GM18511 (cell line): ENCODE data around the gene PTRHD1.

ENCODE experiments used
- ATAC-seq: cut with Tn5 transposase; IDR thresholded peaks from one replicate; pipeline ENCODE4 v1.9.1; 2021; ENCODE audit warnings: mild to moderate bottlenecking, moderate library complexity; ENCODE audit not compliant: unreplicated experiment

The PTRHD1 gene

DNA sequence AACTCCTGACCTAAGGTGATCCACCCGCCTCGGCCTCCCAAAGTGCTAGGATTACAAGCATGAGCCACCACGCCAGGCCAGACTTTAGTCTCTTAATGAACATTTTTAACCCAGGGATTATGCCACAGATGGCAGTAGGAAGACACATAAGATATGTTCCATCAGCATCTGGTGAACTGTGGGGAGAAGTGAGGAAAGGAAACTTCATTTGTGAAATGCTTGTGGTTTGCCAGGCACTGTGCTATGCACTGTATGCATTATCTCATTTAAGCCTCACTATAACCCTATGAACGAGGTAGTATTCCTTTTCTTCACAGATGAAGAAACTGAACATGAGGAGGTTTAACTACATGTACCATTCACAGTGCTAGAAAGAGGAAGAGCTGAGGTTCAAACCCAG, 29.3 kb downstream of the PTRHD1 start:
- ATAC-seq, result no peak

DNA sequence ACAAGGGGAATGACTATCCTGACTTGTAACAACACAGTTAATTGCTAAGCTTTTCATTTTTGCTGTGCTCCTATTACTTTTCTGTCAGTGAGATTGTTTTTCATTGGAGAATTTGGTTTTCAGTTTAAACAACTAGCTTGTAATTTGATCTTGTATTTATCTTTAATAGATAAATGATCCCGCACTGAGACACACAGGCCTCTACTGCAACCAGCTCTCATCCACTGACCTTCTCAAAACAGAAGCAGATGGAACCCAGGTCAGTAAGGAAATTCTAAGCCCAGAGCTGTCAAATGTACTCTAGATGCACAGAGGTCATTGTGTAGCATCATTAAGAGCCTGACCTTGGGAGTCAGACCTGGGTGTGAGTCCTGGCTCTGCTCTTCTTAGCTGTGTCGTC, 30.7 kb downstream of the PTRHD1 start:
- no peak for ATAC-seq

DNA sequence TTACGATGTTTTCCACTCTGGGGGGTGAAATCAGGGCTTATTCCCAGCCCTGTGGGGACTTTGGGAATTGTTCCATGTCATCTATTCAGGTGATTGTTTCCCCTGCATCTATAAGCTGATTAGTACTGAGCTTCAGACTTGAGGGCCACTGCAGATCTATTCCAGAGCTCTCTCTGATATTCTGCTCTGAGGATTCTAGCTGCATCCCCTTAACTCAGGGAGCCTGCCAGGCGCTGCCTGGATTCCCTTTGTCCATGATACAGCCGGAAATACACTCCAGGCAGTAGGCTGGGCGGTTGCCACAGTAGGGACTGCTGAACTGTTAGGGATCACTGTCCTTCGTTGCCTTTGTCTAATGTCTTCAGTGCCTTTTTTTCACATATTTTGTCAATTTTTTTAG, 31.3 kb downstream of the PTRHD1 start:
- no peak for ATAC-seq

DNA sequence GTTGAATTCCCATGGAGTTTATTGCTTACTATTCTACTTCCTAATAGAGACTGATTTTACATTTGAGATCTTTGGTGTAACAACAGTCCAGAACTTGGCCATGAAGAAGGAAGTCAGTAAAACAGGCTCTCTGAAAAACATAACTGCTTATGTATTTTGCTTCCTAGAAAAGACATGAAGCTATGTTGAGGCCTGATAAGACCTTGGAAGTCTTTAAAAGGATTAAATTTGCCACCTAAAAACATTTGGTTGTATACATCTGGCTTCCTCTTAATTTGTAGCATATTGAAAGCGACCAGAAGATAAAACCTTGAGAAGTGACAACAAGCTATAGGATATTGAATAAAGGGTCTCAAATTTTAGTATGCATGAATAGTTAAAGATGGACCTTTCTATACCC, 36.4 kb downstream of the PTRHD1 start:
- ATAC-seq, result no peak

DNA sequence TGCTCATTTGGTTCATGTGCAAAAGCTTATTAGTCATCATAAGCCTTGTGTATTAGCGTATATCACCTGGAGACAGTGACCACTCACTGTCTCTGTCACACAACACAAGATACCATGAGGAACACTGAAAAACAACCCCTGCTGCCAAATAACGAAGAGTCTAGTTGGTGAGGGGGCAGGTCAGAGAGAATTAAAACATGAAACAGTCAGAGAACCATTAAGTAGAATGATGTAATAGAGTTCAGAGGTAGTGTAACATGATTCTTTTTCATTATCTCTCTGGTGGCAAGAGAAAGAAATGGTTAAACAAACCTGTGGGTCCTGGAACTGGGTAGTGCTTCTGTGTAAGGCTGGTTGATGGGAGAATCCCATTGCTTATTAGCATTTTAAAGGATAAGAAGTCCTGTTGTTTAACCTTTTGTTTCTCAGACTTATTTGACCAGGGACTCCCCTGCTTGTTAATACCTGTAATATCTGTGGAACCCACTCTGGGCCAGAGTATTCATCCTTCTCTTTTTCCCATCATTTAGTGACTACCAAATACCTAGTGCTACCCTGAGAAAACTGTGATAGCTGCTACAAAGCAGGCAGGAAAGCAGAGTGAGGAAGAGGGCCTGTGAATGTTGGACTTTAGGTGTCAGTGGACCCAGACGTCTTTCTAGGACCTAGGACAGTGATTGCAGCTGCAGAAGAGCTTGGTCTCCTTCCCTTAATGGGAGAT, 38.0 kb downstream of the PTRHD1 start:
- ATAC-seq, result no peak

DNA sequence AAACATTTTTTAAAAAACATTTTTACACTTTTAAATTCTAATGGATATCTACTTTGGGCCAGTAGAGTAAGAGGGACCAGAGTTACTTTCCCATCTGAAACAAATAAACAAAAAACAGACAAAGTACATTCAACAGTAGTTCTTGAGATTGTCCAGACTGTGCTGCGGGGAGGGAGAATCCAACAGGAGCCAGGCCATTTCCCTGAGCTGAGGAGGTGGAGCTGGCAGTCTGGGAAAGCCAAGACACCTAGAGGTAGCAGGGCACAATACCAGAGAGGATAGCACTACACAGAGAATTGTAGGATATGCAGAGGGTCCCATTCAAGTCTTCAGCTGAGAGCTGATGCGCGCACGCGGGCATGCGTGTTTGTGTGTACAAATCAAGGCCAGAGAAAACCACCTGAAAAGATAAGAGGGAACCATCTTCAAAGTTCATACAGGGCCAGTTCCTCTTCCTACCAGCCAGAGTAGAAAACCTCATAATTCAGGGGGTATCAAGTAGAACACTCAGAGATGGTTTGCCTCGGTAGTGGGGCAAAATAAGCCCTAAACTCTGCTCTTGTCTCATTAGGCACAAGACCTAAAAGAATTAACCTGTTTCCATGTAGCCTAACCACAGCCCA, 44.0 kb downstream of the PTRHD1 start:
- no peak for ATAC-seq

DNA sequence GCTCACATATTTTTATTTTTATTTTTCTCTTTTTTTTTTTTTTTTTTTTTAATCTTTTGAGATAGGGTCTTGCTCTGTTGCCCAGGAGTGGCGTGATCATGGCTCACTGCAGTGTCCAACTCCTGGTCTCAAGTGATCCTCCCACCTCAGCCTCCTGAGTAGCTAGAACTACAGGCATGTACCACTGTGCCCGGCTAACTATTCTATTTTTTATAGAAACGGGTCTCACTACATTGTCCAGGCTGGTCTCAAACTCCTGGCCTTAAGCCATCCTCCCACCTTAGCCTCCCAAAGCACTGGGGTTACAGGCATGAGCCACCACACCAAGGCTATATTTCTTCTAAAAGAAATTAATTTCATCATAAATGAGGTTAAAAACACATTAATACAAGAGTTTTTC, 45.9 kb downstream of the PTRHD1 start:
- ATAC-seq, result no peak

DNA sequence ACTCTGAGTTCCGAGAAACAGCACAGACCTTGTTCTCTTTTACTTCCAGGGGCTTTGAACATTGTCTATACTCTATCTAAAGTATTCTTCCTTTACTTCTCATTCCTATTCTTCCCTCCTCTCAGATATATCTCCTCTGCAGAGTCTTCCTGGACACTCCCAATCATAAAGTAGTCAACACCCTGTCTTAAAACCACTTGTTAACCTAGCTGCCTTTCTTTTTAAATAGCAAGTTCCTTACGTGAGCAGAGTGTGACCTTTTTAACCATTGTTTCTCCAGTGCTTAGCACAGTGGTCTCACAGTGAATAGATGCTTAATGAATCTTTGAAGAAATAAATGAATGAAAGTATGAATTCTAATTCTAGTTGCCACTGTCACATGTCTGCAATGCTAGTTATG, 47.4 kb downstream of the PTRHD1 start:
- no peak for ATAC-seq

DNA sequence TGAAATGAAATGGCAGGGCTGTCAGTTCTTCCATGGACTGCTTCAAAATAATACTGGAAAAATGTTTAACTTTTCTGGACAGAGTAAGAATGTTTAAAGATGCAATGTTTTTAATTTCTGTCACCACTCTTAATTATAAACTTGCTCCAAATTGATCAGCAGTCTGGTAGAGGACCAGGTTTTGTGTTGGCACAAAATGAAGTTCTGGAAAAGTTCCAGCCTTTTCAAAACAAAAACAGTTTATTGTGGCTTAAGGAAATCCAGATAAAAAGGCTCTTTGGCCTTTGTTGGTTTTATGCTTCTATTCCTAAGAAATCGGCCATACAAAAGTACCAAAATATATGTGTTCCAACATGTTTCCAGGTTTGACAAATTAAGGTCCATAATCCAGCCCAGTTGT, 48.8 kb downstream of the PTRHD1 start:
- ATAC-seq, result no peak

DNA sequence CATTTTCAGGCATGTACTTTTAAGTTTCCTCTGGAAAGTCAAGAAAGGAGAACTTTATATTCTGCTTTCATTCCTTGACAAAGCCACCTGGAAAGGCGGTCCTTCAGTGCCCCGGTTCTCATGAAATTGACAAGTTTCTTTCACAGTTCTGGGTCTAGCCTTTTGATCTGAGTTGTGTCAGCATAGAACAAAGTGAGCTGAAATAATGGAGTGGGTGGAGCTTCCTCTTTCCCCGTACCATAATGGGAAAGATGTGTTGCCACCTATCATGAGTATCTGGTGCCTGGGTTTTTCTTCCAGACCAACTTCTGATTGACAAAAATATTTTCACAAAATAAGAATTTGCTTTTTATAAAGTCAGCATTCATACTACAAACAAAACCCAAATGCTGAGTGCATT, 49.3 kb downstream of the PTRHD1 start:
- no peak for ATAC-seq

DNA sequence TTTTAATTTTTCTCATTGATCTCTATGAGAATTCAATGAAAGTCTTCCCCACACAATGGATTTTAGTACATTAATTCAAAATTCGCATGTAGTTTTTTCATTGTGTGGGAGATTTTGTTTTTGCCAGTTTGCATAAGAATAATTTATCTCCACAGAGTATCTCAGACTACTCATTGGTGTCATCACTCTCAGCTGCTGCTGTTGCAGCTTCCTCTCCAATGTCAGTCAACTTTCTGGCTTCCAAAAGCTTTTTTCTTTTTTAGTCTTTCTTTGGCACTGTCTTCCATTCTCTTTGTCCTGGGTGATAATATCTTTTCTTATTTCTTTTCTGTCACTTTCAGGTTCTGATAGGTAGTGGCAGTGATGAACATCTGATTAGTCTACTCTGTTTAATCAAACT, 50.5 kb downstream of the PTRHD1 start:
- ATAC-seq, result no peak

DNA sequence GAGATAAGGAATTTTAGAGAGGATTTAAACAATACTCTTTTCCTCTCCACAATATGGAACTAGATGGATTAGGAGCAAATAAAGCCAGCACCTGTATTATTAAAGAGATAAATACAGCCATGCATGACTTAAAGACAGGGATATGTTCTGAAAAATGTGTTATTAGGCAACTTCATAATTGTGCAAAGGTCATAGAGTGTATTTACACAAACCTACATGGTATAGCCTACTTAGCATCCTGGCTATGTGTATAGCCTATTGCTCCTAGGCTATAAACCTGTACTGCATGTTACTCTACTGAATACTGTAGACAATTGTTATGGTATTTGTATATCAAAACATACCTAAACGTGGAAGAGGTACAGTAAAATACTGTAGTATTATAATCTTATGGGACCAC, 53.0 kb downstream of the PTRHD1 start:
- ATAC-seq, result no peak
